ENCODE data around the gene GJB3.

- no peak for TF ChIP-seq CTCF (IDR thresholded peaks at IDR 0.05)
- TF ChIP-seq POLR2A (IDR thresholded peaks at IDR 0.05) = no peak
These were observed 10.0 kb upstream of the GJB3 start for GRCh38 chr1:34770891-34771504.
